Hepatocyte (in vitro differentiated cells): ENCODE measurements around the gene OSMR.

ENCODE experiments used
- CTCF ChIP-seq: fragments of 200-600 bp; sonication (generic); IDR thresholded peaks from 2 replicates; pipeline ENCODE4 v1.5.1; 2016; ENCODE audit warnings: antibody characterized with exemption, mild to moderate bottlenecking; ENCODE audit not compliant: poor library complexity
- EZH2 ChIP-seq: fragments of 200-600 bp; sonication (generic); IDR thresholded peaks from 2 replicates; pipeline ENCODE4 v1.6.1; 2016; ENCODE audit warnings: antibody characterized with exemption, mild to moderate bottlenecking, borderline replicate concordance

DNA sequence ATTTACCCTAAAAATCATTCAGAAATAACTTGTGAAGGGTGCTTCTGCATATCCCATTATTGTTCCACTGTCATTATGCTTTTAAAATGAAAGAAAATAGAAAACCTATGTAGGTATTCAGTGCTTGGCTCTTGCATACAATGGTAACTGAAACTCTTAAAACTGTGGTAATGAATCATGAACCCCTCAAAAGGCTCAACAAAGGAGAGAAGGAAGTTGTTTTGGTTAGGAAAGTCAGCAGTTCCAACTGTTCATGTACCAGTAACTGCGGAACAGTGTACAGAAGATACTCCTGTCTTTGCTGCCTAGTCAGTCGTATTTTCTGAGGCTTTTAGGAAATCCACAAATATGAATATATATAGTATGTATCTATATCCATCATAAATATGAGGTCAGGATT is 96.1 kb downstream of the OSMR start:
- TF ChIP-seq CTCF: no peak
- no peak for TF ChIP-seq EZH2
